ENCODE results near the gene FRMPD1. TPM values are rescaled to one million over a fixed set of nuclear protein-coding genes. Genes with fewer than 3 reads are reported as not detected.

Gene FRMPD1
- total and polyA plus RNA-seq, 2 donors from 2014 or later: 0.19 to 0.90 TPM

DNA sequence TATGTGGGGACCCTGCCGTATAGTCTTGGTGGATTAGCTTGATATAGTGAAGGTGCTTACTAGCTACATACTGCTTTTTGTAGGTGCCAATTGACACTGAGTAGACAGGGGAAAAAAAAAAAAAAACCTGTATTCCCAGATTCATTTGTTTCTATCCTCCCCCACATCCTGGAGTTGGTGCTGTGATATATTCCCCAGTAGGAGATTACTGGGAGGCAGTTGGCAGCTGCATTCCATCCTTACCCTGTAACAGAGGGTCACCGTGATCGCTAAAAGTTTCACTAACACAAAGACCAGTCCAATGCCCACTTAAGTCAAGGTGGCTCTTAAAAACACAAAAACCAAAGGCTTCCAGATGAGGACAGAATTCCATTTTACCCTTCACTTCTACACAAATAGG, 30.9 kb upstream of the FRMPD1 start:
- Histone ChIP-seq H3K4me1 (ENCODE audit: control insufficient read depth in 2 of 3, insufficient read depth in 2 of 3, low read depth in 1 of 3, low read length in 3 of 3) (no peaks in the 10 kb centered on the region), H3K36me3 (ENCODE audit: control insufficient read depth in 2 of 3, insufficient read depth in 3 of 3, low read length in 3 of 3) (no peaks in the 10 kb centered on the region), H3K9me3 (ENCODE audit: control insufficient read depth in 2 of 3, insufficient read depth in 1 of 3, low read length in 3 of 3) (no peaks in the 10 kb centered on the region), H3K4me3 (ENCODE audit: low read length in 3 of 3) (no peak overlapping the region), H3K9ac (ENCODE audit: low read length in 3 of 3) (no peak overlapping the region), H3K27me3 (ENCODE audit: control insufficient read depth, insufficient read depth, low read length) (no peaks in the 10 kb centered on the region), H3K27ac (ENCODE audit: low read depth in 2 of 2, low read length in 2 of 2) (no peak overlapping the region)
- DNase-seq (peak in 3 of 5 donors; percentile 31 to 53 (median 36)), FAIRE-seq (no peak)
- intact Hi-C loops (cut with DNase I): no loop called here
- TF ChIP-seq, protein P1, sequence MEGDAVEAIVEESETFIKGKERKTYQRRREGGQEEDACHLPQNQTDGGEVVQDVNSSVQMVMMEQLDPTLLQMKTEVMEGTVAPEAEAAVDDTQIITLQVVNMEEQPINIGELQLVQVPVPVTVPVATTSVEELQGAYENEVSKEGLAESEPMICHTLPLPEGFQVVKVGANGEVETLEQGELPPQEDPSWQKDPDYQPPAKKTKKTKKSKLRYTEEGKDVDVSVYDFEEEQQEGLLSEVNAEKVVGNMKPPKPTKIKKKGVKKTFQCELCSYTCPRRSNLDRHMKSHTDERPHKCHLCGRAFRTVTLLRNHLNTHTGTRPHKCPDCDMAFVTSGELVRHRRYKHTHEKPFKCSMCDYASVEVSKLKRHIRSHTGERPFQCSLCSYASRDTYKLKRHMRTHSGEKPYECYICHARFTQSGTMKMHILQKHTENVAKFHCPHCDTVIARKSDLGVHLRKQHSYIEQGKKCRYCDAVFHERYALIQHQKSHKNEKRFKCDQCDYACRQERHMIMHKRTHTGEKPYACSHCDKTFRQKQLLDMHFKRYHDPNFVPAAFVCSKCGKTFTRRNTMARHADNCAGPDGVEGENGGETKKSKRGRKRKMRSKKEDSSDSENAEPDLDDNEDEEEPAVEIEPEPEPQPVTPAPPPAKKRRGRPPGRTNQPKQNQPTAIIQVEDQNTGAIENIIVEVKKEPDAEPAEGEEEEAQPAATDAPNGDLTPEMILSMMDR (IDR thresholded peaks at IDR 0.05; ENCODE audit: borderline replicate concordance, extremely low read depth, insufficient read depth): no peak

DNA sequence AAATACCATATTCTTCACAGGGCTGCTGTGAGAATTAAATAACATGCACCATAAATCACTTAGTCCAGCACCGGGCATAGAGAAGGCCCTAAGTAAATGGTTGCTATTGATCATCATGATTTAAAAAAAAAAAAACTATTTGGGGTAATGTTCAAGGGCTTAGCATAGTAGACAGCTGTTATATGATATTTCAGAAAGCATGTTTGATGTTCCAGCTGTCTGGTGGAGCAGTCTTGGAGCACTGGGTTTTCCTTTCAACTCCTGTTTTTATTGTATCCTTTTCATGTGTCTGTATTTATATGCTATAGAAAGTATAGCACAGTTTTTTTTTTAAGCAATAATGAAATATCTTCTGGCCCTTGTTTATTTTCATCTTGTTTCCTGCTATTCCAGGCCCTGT, 30.4 kb upstream of the FRMPD1 start:
- DNase-seq (no peak), FAIRE-seq (no peak)
- intact Hi-C loops (cut with DNase I): no loop called here
- no peaks in the 10 kb centered on the region for H3K27me3 ChIP-seq (ENCODE audit: control insufficient read depth, insufficient read depth, low read length)
- H3K36me3 ChIP-seq (ENCODE audit: control insufficient read depth in 2 of 3, insufficient read depth in 3 of 3, low read length in 3 of 3): no peaks in the 10 kb centered on the region
- H3K9me3 ChIP-seq (ENCODE audit: control insufficient read depth in 2 of 3, insufficient read depth in 1 of 3, low read length in 3 of 3): no peaks in the 10 kb centered on the region
- H3K4me3 ChIP-seq (ENCODE audit: low read length in 3 of 3): no peak overlapping the region
- H3K27ac ChIP-seq (ENCODE audit: low read depth in 2 of 2, low read length in 2 of 2): no peak overlapping the region
- H3K9ac ChIP-seq (ENCODE audit: low read length in 3 of 3): no peak overlapping the region
- H3K4me1 ChIP-seq (ENCODE audit: control insufficient read depth in 2 of 3, insufficient read depth in 2 of 3, low read depth in 1 of 3, low read length in 3 of 3): no peaks in the 10 kb centered on the region
- TF ChIP-seq, protein P1 (IDR thresholded peaks at IDR 0.05; ENCODE audit: borderline replicate concordance, extremely low read depth, insufficient read depth): no peak

DNA sequence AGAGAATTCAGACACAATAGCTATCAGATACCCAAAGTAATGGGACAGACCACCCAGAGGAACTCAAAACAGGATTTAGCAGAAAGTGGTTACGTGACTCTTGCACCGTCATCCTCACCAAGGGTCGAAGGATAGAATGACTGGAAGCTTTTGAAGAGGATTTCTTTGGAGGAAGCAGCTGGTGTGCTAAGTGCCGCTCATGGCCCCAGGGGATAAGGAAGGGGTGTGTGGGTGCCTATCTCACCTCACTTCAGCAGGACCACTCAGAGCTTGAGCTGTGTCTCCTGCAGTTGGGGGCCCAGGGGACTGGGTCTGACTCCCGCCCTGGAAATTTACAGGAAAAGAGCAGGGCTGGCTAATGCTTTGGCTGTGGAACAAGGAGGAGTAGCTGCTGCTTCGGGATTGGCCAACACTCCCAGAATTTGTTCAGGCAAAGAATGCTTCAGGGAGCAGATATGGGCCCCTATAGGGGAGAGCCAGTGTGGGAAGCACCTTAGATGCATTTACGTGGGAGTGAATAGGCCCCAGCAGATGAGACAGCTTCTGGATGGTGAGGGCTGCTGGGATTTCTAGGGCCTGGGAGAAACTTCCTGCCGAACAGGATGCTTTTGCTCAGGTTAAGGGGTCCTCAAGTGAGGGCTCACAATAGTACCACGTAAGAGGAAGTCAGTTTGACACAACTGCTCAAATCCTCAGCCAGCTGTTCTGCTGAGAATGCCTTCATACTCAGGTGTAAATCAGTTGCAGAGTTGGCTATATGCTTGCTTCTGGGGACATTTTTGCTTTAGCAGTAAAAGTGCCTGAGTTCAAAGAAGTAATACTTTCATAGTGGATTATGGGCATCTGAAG, 29.3 kb upstream of the FRMPD1 start:
- intact Hi-C loops (cut with DNase I): no loop called here
- no peaks in the 10 kb centered on the region for H3K9me3 ChIP-seq (ENCODE audit: control insufficient read depth in 2 of 3, insufficient read depth in 1 of 3, low read length in 3 of 3)
- no peak overlapping the region for H3K27ac ChIP-seq (ENCODE audit: low read depth in 2 of 2, low read length in 2 of 2)
- H3K9ac ChIP-seq (ENCODE audit: low read length in 3 of 3): no peak overlapping the region
- no peaks in the 10 kb centered on the region for H3K4me1 ChIP-seq (ENCODE audit: control insufficient read depth in 2 of 3, insufficient read depth in 2 of 3, low read depth in 1 of 3, low read length in 3 of 3)
- H3K27me3 ChIP-seq (ENCODE audit: control insufficient read depth, insufficient read depth, low read length): no peaks in the 10 kb centered on the region
- TF ChIP-seq, protein P1 (IDR thresholded peaks at IDR 0.05; ENCODE audit: borderline replicate concordance, extremely low read depth, insufficient read depth): no peak
- FAIRE-seq: no peak
- H3K4me3 ChIP-seq (ENCODE audit: low read length in 3 of 3): no peak overlapping the region
- H3K36me3 ChIP-seq (ENCODE audit: control insufficient read depth in 2 of 3, insufficient read depth in 3 of 3, low read length in 3 of 3): no peaks in the 10 kb centered on the region
- DNase-seq: peak in 1 of 5 donors; percentile 26

Measured in kidney (tissue), 14 donors.